ENCODE measurements around the gene GNRH2.
"Not testable (repeated sequence)": the region's sequence is repeated elsewhere in the genome, so short reads cannot be mapped to it uniquely, and the experiment has no call there.

Gene GNRH2

GRCh38 chr20:3044336-3044965 is 1.0 kb downstream of the GNRH2 start:
- no peak for DNase-seq

DNA sequence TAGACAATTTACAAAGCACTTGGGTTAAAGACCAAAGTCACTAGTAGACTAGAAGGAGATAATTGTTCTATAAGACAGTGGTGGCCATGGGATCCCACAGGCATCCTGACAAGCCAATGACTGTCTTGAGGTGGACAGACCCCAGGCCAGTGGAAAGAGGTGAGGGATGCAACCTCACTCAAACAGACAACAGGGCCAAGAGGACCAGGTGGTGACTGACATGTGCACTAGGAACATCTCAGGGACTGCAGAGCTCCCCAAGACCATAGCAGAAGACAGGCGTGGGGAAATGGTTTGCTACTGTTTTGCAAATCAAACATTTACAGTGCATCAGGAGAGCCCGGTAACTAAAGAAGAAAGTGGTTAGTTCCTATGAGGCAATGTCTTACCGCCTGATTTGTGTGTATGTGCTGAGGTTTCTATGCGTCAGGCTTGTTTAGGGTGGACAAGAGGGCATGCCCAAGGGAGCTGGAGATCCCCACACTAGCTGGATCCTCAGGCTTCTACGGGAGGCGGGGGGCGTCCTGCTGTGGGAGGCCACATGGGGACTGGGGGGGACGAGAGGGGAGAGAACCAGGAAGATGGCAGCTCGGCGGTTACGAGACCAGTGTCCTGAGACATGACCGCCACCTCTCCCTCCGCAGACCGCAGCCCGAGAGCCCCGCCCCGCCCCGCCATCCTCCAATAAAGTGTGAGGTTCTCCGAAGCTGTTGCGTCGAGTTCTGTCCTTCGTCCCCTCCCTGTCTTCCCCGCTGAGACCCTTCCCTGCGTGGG is 1.8 kb downstream of the GNRH2 start:
- DNase-seq: no peak

- DNase-seq: peak; percentile 89
Observed at GRCh38 chr20:3045816-3046676, 2.6 kb downstream of the GNRH2 start, which contains the start of gene MRPS26. MRPS26 (plus strand) TSS chr20:3046052; CDS start chr20:3046069, 17 bp downstream.

DNA sequence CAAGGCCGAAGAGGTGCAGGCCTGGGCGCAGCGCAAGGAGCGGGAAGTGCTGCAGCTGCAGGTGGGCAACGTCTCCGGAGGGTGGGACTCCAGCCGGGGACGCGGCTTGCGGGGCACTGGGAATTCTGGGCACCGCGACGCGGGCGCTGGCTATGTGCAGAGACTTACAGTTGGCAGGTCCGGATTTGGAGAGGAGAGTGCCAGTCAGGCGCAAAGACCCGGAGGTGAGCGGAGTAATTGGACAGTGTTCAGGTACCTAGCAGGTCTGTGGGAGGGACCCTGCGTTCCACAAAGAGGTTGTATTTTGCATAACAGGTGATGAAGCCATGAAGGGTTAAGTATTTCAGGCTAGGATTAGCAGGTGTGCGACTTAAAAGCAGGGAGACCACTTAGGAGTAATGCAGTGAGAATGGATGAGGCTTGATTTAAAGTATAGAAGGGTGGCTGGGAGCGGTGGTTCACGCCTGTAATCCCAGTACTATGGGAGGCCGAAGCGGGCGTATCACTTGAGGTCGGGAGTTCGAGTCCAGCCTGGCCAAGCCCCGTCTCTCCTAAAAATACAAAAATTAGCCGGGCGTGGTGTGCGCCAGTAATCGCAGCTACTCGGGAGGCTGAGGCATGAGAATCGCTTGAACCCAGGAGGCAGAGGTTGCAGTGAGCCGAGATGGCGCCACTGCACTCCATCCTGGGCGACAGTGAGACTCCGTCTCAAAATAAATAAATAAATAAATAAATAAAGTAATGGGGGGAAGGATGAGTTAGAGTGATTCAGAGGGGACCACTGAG is 3.4 kb downstream of the GNRH2 start:
- peak; percentile 81 for DNase-seq

DNA sequence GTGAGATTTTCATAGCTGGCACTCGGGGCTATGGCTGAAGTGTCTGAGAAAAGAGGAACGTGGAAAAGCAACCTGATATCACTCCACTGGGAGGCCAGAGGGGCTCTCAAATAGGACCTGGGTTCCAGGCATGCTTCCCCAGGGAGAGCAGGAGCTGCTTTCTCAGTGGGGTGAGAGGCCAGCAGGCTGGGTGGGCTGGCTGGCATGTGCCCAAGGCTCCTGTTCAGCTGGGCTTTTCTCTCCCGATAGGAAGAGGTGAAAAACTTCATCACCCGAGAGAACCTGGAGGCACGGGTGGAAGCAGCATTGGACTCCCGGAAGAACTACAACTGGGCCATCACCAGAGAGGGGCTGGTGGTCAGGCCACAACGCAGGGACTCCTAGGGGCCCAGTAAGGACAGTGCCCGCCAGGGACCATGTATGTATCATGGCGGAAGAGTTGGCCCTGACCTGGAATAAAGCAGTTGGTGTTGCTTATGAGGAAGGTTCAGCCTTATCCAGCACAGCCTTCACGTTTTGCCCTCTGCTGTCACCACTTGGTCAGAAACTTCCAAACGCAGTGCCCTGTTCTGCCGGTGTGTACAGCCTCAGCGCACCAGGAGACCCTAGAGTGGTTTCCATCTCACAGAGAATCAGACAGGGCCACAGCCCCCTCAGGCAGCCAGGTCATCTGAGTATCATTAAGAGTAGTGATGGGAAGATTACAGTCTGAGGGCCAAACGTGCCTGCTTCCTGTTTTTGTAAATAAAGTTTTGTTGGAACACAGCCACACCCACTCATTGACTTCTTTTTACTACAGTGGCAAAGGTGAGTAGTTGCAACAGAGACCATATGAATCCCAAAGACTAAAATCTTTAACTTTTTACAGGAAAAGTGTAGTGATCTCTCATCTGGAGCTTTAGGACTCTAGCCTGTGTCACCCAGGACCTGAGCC is 4.3 kb downstream of the GNRH2 start:
- no peak for DNase-seq

GRCh38 chr20:3051385-3052019 is 8.1 kb downstream of the GNRH2 start:
- DNase-seq: no peak

- DNase-seq: no peak
Observed at GRCh38 chr20:3059489-3059888, 16.1 kb downstream of the GNRH2 start.

DNA sequence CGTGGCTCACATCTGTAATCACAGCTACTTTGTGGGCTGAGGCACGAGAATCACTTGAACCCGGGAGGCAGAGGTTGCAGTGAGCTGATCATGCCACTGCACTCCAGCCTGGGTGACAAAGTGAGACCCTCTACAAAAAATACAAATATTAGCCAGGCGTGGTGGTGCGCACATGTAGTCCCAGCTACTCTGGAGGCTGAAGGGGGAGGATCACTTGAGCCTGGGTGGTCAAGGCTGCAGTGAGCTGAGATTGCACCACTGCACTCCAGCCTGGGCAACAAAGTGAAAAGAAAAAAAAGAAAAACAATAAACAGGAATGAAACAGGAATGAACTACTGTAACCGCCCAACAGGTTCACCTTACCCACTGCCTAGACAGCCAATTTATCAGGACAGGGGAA is 20.7 kb downstream of the GNRH2 start:
- DNase-seq: not testable (repeated sequence)

GRCh38 chr20:3067139-3068014 is 24.0 kb downstream of the GNRH2 start:
- DNase-seq: no peak

GRCh38 chr20:3068075-3068474 is 24.7 kb downstream of the GNRH2 start:
- no peak for DNase-seq

GRCh38 chr20:3068986-3069900 is 25.8 kb downstream of the GNRH2 start:
- peak; percentile 18 for DNase-seq

DNA sequence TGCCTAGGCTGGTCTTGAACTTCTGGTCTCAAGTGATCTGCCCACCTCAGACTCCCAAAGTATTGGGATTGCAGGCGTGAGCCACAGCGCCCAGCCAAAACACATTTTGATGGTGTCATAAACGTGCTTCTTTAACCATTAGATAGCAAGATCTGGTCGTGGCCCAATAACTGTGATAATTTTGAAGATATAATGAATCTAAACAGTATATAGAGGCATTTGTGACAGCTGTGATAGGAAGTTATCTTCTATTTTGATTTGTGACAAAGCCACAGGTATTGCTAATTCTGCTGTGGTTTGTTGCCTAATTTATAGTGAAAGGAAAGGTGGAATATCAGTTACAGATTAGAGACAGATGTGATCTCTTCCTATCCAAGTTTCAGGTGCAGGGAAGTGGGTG is 27.3 kb downstream of the GNRH2 start:
- no peak for DNase-seq

DNA sequence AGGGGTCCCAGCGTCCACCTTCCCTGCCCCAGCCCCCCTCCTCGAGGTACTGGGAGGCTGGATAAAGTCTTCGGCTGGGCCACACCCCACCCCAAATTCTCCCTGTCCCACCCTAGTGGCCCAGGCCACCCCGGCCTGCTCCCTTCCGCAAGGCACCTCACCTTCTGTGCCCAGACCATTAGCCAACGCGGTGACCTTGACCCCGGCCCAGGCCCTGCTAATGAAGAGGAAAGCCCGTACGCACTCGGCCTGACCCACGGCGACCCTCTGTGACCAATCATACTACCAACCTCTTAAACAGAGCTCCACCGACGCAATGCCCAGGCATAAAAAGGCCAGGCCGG is 27.8 kb downstream of the GNRH2 start:
- no peak for DNase-seq

DNA sequence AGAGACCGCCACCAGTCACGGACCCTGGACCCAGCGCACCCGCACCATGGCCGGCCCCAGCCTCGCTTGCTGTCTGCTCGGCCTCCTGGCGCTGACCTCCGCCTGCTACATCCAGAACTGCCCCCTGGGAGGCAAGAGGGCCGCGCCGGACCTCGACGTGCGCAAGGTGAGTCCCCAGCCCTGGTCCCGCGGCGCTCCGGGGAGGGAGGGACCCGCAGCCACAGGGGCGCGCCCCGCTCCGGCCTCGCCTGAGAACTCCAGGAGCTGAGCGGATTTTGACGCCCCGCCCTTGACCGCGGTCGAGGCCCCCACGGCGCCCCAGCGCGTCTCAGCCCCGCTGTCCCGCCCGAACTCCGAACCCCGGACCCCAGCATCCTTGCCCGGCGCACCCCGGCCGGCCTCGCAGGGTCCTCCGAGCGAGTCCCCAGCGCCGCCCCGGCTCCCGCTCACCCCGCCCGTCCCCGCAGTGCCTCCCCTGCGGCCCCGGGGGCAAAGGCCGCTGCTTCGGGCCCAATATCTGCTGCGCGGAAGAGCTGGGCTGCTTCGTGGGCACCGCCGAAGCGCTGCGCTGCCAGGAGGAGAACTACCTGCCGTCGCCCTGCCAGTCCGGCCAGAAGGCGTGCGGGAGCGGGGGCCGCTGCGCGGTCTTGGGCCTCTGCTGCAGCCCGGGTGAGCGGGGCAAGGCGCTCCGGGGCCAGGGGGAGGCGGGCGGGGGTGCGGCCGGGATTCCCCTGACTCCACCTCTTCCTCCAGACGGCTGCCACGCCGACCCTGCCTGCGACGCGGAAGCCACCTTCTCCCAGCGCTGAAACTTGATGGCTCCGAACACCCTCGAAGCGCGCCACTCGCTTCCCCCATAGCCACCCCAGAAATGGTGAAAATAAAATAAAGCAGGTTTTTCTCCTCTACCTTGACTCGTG is 28.4 kb downstream of the GNRH2 start, which contains the start of gene OXT:
Gene OXT (plus strand): TSS at position 11 of the 920 bp plus-strand sequence. CDS start 36 bp downstream, at position 47.
- no peak for DNase-seq

DNA sequence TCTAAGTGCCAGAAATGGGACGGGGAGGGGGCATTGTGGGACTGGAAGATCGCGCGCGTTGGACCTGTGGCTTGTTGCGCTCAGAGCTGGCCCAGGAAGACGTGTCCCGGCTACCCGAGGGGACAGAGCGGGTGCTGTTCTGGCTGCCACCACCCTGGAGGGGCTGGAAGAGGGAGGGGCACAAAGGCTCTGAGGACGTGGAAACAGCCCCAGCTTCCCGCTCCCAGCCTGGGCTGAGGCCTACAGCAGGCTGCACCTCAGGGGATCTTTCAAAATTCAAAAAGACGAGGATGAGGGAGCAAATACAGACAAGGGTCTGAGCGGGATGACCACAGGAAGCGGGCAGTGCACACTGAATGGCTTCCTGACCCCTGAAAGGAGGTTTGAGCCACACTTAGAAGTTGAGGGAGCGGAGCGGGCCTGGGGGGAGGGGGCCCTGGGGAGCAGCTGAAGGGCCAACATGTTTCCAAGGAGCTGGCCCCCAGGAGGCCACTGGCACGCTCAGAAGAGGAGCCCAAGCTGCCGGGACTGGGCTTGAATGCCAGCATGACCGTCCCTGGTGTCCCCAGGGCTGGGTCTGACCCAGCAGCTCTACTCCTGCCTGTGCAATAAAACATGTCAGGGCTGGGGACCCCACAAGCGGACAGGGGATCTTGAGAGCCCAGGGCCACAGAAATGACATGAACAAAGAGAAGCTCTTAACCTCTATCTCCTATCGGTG is 29.3 kb downstream of the GNRH2 start:
- no peak for DNase-seq

DNA sequence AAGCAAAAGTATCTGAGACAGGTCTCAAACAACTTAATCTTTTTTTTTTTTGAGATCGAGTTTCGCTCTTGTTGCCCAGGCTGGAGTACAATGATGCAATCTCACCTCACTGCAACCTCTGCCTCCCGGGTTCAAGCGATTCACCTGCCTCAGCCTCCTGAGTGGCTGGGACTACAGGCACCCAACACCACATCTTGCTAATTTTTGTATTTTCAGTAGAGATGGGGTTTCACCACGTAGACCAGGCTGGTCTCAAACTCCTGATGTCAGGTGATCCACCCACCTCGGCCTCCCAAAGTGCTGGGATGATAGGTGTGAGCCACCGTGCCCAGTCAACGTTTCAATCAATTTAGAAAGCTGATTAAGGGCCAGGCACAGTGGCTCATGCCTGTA is 29.8 kb downstream of the GNRH2 start:
- DNase-seq: not testable (repeated sequence)

- no peak for DNase-seq
Observed at GRCh38 chr20:3074812-3075211, 31.4 kb downstream of the GNRH2 start.
